GM18502 (cell line): Measurements from ENCODE around the gene ZNF683.
"Not testable (repeated sequence)": the region's sequence is repeated elsewhere in the genome, so short reads cannot be mapped to it uniquely, and the experiment has no call there.

Source experiments
- ATAC-seq: cut with Tn5 transposase; IDR thresholded peaks from one replicate; pipeline ENCODE4 v1.9.1; 2021; ENCODE audit warnings: mild to moderate bottlenecking; ENCODE audit not compliant: unreplicated experiment, poor library complexity

The ZNF683 gene

DNA sequence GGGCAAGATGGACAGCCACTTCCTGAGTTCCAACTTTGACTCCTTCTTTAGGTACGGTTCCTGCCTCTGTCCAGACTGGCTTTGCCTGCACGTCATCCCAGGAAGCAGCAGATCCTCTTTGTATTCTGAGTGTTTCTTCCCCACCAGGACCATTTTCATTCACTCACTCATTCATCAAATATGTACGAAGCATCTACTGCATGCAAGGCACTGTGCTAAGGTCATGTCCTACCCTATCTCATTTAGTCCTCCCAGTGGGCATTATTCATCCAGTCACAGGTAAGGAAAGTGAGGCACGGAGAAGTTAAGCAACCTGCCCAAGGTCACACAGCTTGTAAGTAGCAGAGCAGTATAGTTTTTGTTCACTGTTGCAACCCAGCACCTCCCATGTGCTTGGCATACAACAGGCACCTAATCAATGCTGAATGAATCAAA lies 32.5 kb downstream of the ZNF683 start:
- ATAC-seq = no peak

- ATAC-seq = no peak
Measured at GRCh38 chr1:26338670-26339069, 33.9 kb downstream of the ZNF683 start.

DNA sequence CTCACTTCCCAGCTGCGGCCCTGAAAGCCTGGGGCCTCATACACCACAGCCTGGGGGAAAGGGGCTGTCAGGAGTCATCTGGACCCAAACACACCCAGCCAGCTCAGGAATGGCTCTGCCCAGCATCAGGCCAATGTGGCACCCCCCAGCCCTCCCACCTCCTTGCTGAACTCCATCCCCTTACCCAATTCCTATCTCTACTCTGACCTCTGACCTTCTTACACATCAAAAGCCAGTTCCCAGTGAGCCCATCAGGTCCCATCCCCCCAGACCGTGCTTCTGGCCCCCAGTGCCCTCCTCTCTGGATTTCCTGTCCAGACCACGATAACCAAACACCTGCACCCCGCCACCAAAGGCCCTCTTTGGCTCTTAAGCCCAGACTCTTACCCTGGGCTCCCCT lies 34.9 kb downstream of the ZNF683 start:
- no peak for ATAC-seq

DNA sequence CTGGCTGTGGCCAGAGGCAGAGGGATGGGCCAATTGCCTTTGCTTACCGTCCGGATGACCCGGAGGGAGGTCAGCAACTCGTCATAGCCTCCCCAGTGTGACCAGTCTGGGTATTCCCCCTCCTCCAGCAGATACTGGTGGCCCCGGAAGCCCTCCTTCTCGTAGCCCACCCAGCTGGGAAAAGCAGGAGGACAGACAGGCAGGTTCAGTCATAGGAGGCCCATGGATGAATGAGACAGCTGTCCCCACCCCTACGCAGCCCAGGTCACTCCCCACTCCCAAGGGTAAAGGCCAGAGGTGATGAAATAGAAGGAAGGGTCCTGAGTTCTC lies 35.4 kb downstream of the ZNF683 start:
- no peak for ATAC-seq

DNA sequence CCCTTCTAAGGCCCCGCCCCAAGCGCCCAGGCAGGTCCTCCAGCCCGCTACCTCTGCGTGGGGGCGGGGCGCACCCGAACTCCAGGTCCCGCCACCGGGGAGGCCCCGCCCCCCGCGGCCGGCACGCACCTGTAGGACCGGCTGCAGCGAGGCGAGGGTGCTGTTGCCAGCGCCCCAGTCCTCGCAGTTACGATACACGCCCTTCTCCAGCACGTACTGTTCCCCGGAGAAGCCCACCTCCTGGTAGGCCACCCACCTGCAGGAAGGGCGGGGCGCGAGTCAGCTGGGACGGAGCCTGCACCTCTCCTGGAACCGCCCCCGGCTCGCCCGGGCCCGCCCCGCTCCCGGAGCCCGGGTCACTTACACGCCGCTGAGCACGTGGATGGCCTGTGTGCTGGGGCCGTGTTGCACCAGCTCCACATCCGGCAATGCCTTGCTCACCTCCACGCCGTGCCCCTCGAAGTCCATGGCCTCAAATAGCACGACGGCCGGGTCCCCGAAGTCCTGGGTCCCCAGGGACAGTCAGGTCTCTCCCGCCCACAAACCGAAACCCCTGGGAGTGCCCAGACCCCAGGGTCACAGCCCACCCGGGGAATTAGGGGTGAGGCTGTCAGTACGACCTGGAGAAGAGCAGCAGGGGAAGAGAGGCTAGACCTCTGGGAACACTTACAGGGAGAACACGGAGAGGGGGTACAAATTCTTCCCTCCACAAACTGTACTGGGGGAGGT lies 35.9 kb downstream of the ZNF683 start:
- ATAC-seq = peak; percentile 43

GRCh38 chr1:26335774-26336476 lies 36.6 kb downstream of the ZNF683 start:
- ATAC-seq = peak; percentile 67

DNA sequence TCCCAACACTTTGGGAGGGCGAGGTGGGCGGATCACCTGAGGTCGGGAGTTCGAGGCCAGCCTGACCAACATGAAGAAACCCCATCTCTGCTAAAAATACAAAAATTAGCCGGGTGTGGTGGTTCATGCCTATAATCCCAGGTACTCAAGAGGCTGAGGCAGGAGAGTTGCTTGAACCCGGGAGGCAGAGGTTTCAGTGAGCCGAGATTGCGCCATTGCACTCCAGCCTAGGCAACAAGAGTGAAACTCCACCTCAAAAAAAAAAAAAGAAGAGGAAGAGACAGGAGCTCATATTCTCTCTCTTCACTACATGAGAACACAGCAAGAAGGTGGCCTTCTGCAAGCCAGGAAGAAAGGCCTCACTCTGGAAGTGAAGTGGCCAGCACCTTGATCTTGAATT lies 39.2 kb downstream of the ZNF683 start:
- ATAC-seq = not testable (repeated sequence)

- no peak for ATAC-seq
Measured at GRCh38 chr1:26330276-26330675, 42.3 kb downstream of the ZNF683 start.

- not testable (repeated sequence) for ATAC-seq
Measured at GRCh38 chr1:26329380-26329779, 43.2 kb downstream of the ZNF683 start.

DNA sequence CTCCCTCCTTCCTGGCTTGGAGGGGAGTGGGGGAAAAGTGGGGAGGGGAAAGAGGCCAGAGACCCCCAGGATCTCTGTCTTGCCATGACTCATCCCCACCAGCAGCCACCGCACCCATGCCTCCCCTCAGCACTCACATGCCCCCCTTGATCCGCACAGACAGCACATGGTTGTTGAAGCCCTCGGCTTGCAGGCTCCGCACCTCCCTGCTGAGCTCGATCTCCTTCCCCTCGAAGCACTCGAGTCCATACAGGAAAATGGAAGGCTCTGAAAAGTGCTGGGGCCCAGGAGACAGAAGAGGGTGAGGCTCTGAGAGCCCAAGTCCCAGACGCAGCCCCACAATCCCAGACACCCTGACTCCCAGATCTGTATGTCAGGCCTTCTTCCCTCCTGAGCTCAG lies 44.0 kb downstream of the ZNF683 start:
- no peak for ATAC-seq

DNA sequence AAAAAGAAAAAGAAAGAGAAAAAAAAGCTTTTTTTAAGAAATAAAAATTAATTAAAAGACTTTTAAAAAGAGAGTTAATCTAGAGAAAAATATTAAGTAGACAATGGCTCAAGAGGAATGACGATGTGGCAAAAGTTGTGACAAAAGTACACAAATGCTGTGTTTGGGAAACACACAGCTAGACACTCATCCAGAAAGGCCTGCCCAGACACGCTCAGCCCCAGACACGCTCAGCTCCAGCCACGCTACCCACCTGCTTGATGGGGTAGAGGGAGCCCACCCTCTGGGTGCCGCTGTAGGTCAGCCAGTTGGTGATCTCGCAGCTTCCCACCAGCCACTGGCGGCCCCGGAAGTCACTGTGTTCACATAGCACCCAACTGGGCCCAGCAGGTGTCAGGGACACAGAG lies 44.6 kb downstream of the ZNF683 start:
- no peak for ATAC-seq

- ATAC-seq = no peak
Measured at GRCh38 chr1:26324550-26324949, 48.0 kb downstream of the ZNF683 start.

- ATAC-seq = no peak
Measured at GRCh38 chr1:26323382-26323781, 49.2 kb downstream of the ZNF683 start.

- ATAC-seq = no peak
Measured at GRCh38 chr1:26322042-26322331, 50.6 kb downstream of the ZNF683 start.

DNA sequence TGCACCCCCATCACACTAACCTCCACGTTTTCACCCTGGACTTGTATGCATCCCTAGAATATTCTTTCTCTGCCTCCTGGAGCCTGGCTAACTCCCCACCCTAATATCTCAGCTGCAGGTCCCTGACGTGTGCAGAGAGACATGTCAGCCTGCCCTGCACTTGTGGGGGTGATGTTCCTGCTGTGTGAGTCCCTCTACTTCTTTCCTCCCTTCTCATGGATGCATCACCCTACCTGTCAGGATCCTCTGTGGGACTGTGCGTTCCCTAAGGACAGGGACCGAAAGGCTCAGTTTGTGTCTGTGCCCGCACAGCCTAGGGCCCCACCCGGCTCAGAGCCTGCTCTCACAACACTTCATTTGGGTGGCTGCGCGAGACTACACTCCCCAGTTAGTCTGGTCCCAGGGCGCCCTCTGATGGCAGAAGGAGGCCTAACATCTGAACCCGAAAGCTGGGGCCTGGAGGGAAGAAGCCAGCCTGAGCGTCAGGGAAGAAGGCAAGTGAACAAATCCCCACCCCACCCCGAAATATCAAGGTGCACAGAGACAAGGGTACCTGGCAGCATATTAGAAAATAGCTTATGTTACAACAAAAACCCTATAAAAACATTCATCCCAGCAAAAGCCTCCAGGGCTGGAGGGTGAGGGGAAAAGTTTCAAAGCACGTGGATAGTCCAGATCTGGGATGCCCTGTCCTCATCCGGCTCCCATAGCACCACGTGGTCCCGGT lies 51.1 kb downstream of the ZNF683 start:
- ATAC-seq = peak; percentile 50

GRCh38 chr1:26320896-26321295 lies 51.7 kb downstream of the ZNF683 start:
- no peak for ATAC-seq

GRCh38 chr1:26318338-26319064 lies 54.0 kb downstream of the ZNF683 start:
- no peak for ATAC-seq

DNA sequence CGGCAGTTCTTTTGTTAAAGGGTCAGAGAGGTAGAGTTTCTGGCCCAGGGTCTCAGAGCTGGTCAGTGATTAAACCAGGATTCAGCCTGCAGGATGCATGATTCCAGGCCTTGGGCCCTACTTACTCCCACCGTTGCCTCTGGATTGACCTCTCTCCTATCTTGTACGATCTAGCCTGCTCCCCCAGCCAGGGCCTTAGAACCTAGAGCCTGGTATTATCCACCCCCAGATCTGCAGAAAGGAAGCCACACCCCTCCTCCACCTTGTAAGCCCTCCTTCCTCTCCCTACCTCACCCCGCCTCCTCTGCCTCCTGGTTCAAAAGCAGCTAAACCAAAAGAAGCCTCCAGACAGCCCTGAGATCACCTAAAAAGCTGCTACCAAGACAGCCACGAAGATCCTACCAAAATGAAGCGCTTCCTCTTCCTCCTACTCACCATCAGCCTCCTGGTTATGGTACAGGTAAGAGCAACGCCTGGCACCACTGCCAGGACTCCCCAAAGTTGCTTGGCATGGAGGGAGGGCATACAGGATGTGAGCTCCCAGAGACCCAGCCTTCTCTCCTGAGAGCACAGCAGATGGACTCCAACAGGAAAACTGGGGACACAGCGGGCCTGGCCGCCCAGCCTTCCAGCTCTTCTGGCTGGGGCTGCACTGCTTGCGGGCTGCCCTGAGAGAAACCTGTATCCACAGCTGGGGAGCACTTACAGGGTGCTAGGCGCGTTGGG lies 54.8 kb downstream of the ZNF683 start, which contains the start of gene CD52:
CD52 (plus strand) TSS at position 347 of the 726 bp plus-strand sequence; CDS start at position 407, 60 bp downstream.
- ATAC-seq = peak; percentile 41

- no peak for ATAC-seq
Measured at GRCh38 chr1:26317146-26317545, 55.4 kb downstream of the ZNF683 start.
